Sigmoid colon (tissue), 4 donors: ENCODE results near the gene SYCN.

Experiments
- EP300 ChIP-seq, 4 donors: sonication (generic); formaldehyde crosslinking; IDR thresholded peaks; one replicate each; pipeline ENCODE4 v1.6.1; 2017; ENCODE audit warnings: antibody characterized with exemption in 4 of 4
- POLR2A ChIP-seq, 2 donors: fragments of 450-650 bp; IDR thresholded peaks; one replicate each; pipeline ENCODE4 v1.6.1; 2016; ENCODE audit warnings: antibody characterized with exemption in 2 of 2, mild to moderate bottlenecking in 2 of 2, moderate library complexity in 2 of 2
- POLR2AphosphoS5 ChIP-seq, 4 donors: sonication (generic); formaldehyde crosslinking; IDR thresholded peaks; one replicate each; pipeline ENCODE4 v1.6.1; 2017; ENCODE audit warnings: antibody characterized with exemption in 4 of 4
- TF ChIP-seq, protein P1 (sequence below), 4 experiments: fragments of 450-650 bp in 3 of 4; fragments of 200-600 bp in 1 of 4; IDR thresholded peaks; one replicate each; pipeline ENCODE4 v1.5.1; 2016 to 2019; ENCODE audit warnings: antibody characterized with exemption in 4 of 4, mild to moderate bottlenecking in 3 of 4, moderate library complexity in 2 of 4

DNA sequence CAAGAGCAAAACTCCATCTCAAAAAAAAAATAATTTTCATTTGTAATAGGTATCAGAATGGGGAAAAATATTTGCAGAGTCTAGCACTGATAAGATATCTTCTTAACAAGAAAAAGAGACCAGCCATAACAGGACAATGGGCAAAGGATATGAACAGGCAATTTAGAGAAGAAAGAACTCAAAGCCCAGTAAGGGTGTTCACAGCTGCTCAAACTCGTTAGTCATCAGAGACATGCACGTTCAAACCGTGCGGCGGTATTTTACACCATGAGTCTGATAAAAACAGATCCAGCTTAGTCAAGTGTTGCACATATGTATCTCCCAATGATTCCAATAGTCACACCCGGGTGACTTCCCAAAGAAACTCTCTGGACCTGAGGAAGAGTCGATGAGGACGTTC lies 21.0 kb downstream of the SYCN start:
- TF ChIP-seq, protein P1, sequence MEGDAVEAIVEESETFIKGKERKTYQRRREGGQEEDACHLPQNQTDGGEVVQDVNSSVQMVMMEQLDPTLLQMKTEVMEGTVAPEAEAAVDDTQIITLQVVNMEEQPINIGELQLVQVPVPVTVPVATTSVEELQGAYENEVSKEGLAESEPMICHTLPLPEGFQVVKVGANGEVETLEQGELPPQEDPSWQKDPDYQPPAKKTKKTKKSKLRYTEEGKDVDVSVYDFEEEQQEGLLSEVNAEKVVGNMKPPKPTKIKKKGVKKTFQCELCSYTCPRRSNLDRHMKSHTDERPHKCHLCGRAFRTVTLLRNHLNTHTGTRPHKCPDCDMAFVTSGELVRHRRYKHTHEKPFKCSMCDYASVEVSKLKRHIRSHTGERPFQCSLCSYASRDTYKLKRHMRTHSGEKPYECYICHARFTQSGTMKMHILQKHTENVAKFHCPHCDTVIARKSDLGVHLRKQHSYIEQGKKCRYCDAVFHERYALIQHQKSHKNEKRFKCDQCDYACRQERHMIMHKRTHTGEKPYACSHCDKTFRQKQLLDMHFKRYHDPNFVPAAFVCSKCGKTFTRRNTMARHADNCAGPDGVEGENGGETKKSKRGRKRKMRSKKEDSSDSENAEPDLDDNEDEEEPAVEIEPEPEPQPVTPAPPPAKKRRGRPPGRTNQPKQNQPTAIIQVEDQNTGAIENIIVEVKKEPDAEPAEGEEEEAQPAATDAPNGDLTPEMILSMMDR (IDR thresholded peaks at IDR 0.05), result no peak
- TF ChIP-seq POLR2AphosphoS5 (IDR thresholded peaks at IDR 0.05) (no peak), POLR2A (IDR thresholded peaks at IDR 0.05) (no peak), EP300 (IDR thresholded peaks at IDR 0.05) (no peak)
